HG03060 (cell line): ENCODE measurements around the gene SSTR3.

ENCODE experiments used
- ATAC-seq: cut with Tn5 transposase; IDR thresholded peaks from one replicate; pipeline ENCODE4 v1.9.1; 2021; ENCODE audit warnings: low read depth, moderate number of reproducible peaks; ENCODE audit not compliant: unreplicated experiment

Gene SSTR3

DNA sequence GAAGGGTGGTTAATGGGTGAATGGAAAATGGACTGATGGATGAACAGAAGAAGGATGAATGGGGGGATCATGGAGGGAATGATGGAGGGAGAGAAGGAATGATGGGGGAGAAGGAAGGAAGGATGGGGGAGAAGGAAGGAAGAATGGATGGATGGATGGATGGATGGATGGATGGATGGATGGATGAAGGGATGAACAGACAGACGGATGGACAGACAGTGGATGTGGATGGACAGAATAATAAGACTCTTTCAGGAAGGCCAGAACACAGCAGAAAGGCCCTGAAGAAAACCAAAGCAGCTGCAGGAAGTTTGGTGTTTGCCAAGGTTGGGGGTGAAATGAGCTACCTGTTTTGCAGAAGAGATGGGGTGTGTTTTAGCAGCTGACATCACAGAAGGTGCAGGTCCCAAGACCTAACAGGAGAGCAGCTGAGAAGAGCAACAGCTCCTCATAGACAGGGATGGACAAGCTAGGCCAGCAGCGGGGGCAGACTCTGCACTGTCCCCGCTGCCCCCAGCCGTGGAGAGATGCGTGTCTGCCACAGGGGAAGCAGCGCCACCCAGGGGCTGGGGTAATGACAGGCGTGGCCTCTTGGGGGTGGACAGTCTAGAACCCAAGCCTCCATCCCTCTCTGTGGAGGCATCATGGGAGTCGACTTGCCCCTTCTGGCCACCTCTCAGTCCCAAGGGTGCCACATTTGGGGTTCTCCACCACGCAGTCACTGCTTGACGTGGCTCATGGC is 42.2 kb downstream of the SSTR3 start:
- ATAC-seq, result no peak

DNA sequence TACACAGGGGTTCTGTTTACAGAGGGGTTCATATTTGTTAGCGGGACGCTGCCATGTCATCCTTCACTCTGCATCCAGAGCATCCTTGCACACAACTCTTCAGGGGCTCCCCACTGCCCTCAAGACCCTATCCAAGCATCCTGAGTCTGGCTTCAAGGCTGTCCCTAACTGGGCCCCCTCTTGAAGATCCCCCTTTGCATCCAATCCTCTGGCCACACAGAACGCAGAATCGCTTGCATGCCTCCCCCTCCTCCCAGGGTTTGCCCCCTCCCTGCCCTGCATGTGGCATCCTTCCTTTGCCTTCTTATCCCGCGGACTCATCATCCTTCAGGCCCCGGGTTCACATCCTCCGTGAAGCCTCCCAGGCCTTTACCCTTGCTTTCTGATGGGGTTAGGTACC is 42.9 kb downstream of the SSTR3 start:
- ATAC-seq, result no peak

- ATAC-seq, result no peak
Observed at GRCh38 chr22:37167981-37168647, 44.2 kb downstream of the SSTR3 start.

GRCh38 chr22:37167176-37167980 is 44.9 kb downstream of the SSTR3 start:
- no peak for ATAC-seq

DNA sequence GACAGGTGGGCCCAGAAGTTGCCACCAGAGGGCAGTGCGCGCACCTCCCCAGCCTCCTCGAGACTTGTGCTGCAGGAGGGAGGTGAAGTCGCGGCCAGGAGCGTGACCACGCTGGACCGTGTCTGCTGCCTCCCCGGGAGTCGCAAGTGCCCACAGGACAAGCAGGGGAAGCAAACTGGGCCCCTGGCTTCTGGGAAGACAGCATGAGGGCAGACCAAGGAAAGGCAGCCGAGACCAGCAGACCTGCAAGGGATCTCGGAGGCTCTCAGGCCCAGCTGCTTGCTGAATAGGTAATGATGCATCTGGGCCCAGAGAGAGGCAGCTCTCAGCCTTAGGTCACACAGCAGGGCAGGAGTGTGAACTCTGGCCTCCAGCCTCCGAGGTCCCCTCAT is 45.6 kb downstream of the SSTR3 start:
- ATAC-seq, result no peak

GRCh38 chr22:37165940-37166674 is 46.2 kb downstream of the SSTR3 start:
- no peak for ATAC-seq

- no peak for ATAC-seq
Observed at GRCh38 chr22:37165066-37165465, 47.2 kb downstream of the SSTR3 start.

DNA sequence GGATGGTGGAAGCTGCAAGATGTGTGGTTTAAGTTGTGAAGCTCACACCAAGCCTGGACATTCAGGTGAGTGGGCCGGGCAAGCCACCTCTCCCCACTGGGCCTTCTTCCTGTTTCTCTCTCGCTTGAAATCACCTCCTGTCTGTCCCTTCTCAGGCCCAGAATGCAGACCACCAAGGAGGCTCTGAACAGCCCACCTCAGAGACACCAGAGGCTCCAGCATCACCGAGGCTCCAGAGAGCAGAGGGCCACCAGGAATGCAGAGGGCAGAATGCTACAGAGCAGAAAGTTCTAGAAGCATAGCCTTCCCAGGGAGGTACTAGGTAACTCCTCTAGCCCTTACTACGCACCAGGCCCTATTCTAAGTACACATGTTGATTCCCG is 47.8 kb downstream of the SSTR3 start:
- no peak for ATAC-seq

DNA sequence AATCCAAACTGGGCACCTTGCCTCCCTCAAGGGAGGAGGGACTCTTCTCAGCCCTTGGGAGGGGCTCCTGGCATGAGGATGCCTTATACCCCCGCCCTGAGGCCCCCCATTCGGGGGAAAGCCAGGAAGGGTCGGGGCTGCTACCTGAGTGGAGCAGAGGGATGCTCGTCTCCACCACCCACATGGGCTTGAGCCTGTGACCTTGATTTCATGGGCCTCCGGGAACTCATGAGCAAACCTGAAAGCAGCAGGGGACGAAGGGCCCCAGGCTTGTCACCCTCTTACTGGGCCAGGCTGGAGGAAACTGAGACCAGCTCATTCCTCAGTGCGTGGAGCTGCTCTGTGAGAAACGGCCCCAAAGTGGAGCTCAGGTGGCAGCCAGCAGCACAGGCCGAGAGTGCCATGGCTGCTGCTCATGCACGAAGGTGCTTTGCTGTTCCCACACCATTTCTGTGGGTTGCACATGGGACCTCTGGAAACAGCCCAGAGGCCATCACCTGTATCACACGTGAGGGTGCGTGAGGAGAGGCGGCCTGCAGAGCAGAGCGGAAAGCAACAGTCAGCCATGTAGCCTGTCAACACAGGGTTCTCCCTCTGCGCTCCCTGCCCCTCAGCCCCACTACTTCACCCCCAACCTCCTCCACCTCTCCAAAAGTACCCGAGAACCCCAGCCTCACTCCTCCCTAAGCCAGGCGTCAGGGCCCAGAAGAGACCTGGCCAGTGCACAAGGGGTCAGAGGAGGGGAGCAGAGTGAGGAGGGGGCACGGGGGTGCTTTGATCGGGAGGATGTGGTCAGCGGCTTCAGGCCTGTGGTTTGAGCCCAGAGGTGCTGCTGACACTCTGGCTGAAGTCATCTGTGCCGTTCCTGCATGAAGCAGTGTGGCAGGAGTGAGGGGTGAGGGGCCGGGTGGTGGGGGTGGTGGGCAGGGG is 48.4 kb downstream of the SSTR3 start:
- ATAC-seq, result no peak

DNA sequence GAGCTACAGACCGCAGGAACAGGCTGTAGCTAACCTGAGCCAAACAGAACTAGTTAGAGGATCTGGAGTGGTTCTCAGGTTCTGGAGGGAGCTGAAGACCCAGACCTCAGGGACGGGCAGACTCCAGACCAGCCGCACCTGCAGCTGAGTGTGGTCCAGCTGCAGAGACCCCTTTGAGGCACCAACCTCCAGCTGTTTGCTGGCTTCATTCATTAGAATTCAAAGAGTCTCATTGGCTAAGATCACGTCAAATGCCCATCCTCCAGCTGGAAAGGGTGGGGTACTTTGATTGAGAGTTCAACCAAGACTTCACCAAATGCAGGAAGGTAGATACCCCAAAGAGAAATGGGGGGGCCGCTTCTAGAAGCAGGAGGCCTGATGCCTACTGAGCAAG is 49.2 kb downstream of the SSTR3 start:
- ATAC-seq, result no peak

DNA sequence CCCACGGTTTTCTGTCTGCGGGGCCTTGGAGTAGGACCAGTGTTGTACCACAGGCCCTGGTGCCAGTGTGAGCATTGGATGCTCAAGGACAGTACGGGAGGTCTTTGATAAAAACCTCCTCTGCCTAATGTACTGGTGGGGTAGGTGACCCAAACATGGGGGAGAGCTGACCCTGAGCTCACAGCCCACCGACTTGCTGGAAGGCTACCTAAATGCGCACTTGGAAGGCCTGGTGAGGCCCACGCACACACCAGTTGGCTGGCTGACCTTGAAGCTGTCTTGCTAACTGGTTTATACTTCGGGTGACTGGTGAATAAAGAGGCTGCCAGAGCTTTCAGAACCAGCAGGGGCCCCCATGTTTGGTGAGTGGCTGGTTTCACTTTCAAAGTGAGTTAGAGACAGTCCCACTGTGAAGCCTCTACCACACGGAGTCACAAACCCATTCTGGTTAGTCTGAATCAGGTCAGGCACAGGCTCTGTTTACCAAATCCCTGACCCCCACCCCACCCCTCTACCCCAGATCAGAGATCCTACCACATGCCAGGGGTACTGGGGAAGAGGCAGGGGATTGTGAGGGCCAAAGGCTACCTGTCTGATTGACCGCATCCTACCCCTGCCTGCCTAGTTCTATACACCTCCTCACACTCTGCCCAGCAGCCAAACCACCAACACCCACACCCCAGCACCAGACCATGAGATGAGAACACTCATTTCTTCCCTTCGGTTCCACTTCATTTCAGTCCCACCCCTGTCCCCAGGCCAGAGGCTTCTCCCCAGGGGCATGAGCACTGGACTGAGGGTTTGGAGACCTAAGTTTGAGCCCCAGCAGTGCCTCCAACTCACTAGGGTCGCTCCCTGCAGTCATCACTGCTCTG is 49.8 kb downstream of the SSTR3 start:
- ATAC-seq, result peak; percentile 33

GRCh38 chr22:37161443-37161842 is 50.8 kb downstream of the SSTR3 start:
- no peak for ATAC-seq

DNA sequence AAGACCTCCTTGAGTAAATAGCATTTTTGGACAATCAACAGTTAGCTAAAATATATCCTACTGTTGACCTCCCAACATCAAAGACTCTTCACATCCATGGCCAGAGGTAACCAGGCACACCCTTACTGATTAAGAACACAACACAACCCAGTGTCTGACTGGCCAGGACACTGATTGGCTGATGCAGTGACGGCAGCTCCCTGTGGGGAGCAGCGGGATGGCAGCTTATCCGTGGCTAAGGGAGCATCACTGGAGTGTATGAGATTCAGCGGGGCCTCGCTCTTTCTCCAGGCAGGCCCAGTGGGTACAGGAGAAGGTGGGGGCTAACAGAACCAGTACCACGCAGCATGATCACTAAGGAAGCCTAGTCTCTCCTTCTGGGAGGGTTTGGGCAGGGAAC is 52.2 kb downstream of the SSTR3 start:
- no peak for ATAC-seq

DNA sequence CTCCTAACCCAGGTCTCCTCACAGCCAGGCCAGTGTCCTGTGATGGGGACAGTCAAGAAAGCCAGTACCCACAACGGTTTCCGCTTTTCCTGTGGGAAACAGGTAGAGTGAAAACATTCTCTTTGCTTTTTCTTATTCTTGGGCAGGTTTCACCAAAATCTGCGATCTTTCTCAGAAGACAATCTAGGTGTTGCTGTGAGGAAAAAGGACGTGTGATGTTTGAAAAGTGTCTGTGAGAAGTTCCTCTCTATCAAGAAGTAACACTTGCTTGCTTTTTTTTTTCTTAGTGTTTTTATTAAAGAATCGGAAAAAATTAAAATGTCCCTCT is 53.4 kb downstream of the SSTR3 start:
- ATAC-seq, result no peak

GRCh38 chr22:37157516-37158285 is 54.6 kb downstream of the SSTR3 start:
- no peak for ATAC-seq

- no peak for ATAC-seq
Observed at GRCh38 chr22:37156686-37157435, 55.4 kb downstream of the SSTR3 start.

DNA sequence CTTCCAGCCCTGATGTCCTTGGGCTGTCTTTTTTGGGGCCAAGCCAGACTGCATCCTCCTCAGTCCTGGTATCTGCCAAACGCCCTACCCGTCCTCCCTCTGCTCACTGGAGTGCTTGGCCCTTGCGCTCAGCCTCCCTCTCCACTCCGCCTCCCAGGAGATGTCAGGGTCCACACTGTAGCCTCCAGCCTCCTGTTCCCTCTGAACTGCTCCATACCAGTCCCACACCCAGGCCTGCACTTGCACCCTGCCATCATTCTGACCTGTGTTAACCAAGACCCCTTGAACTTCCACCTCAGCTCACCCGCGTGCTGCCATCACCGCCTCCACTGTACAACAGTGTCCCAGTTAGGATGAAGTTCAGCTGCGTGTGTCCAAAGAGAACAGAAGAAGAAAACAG is 56.3 kb downstream of the SSTR3 start:
- no peak for ATAC-seq
